Ovary (tissue), 3 donors: ENCODE measurements around the gene JHY.

Experiments used
- POLR2A ChIP-seq: fragments of 450-650 bp; IDR thresholded peaks from one replicate; pipeline ENCODE4 v1.6.1; 2017; ENCODE audit warnings: antibody characterized with exemption, mild to moderate bottlenecking, moderate library complexity
- TF ChIP-seq, protein P1 (sequence below), 3 donors: fragments of 450-650 bp in 2 of 3; fragments of 200-600 bp in 1 of 3; IDR thresholded peaks; one replicate each; pipeline versions ENCODE4 v1.5.1 to v1.8.0; 2016 to 2022; ENCODE audit warnings: antibody characterized with exemption in 3 of 3, mild to moderate bottlenecking in 1 of 3
- donor health status: DM: no; HTN: no; CAD: no.

DNA sequence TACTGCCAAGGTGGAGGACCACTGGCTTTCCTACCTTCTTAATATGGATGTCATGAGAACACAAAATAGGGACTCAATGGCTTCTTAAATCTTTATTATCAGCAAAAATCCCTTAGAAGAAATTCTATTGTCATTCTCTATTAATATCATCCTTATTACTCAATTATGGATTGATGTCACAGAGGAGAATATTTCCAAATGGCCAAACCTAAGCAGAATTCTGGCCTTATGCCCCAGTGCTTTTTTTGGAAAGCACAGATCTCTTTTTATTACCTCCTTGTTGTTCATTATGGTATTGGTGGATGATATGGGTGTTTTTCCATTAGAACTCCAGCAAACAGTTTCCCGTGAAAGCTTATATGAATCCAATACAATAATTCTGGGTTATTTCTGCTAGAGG lies 34.4 kb upstream of the JHY start:
- TF ChIP-seq, protein P1, sequence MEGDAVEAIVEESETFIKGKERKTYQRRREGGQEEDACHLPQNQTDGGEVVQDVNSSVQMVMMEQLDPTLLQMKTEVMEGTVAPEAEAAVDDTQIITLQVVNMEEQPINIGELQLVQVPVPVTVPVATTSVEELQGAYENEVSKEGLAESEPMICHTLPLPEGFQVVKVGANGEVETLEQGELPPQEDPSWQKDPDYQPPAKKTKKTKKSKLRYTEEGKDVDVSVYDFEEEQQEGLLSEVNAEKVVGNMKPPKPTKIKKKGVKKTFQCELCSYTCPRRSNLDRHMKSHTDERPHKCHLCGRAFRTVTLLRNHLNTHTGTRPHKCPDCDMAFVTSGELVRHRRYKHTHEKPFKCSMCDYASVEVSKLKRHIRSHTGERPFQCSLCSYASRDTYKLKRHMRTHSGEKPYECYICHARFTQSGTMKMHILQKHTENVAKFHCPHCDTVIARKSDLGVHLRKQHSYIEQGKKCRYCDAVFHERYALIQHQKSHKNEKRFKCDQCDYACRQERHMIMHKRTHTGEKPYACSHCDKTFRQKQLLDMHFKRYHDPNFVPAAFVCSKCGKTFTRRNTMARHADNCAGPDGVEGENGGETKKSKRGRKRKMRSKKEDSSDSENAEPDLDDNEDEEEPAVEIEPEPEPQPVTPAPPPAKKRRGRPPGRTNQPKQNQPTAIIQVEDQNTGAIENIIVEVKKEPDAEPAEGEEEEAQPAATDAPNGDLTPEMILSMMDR (IDR thresholded peaks at IDR 0.05): no peak
- TF ChIP-seq POLR2A: no peak
